HuH-7 (cell line): ENCODE data around the gene ZFR2.
A peak's percentile ranks its signal among the peaks of the same experiment; 100 is the strongest.

Source experiments
- DNase-seq: peaks from one replicate; pipeline ENCODE4 v3.0.0; 2011; ENCODE audit warnings: low spot score

The ZFR2 gene

DNA sequence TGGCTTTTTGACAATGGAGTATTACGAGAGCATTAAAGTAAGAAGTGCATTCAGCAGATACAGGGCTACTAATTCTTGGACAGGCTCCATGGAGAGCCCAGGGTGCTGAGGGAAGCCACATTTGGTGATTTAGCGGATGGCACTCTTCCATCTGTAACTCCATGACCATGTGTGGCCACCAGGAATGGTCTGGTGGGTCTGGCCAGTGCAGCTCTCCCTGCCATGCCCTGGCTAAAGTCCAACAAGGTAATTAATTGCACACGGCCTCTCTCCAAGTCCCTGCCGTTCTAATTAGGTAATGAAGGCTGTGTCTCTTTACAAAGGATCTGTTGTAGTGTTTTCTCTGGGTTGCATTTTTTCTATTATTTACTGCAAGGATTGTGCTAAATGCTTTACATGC is 4.3 kb upstream of the ZFR2 start:
- DNase-seq: no peak

DNA sequence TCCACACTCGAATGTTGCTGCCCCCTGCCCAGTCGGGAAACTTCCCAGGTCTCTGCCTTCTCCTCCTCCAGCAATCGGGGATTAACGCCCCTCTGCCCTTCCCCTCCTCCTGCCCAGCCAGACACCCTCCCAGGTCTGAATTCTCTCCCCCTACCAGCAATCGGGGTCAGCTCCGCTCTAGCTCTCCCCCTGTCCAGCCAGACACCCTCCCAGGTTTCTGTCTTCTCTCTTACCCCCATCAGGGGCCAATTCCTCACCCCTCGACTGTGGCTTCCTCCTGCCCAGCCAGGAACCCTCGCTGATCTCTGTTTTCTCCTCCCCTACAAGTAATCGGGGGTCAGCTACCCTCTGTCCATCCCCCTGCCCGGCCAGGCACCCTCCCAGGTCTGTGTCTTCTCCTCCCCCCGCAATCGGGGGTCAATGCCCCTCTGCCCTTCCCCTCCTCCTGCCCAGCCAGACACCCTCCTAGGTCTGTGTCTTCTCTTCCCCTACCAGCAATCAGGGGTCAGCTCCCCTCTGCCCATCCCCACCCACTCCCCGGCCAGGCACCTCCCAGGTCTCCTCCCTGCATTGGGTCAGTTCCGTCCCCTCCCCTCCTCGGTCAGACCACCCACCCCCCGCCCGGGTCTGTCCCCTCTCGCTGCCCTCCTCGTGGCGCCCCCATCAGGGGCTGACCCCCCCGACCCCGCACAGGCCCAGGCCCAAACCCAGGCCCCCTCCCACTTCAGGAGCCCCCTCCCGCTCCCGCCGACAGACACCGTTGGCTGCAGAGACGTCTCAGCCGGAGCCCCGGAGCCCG is 668 bp downstream of the ZFR2 start:
- DNase-seq: no peak

DNA sequence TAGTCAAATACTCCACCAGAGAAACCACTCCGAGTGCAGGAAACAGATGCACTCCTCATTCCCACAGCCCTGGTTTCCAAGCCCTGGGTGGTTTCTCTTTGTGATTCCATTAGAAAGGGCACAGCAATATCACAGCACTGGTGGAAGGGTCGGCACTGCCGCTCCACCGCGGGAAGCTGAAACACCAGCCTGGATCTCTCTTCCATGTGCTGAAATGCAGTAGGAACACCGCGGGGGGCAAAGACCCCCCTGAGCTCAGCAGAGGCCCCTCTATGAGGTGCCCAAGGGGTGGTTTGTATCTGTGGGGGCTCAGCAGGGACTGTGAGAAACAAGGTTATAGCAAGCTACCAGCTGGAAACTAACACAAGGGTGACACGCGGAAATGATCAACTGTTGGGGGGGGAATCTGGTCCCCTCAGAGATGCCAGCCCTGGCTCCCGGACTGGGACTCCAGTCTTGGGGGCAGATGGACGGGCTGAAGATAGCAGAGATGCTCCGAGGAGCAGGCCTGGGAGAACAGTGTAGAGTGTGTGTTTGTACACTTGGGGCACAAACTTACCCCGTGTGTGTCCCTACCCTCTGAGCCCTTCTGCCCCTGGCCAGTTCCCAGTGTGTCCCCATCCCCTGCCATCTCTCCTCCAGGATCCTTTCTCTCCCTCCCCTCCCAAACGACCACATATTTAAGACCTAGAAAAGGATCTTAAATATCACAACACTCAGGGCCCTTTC is 1.8 kb downstream of the ZFR2 start:
- no peak for DNase-seq

DNA sequence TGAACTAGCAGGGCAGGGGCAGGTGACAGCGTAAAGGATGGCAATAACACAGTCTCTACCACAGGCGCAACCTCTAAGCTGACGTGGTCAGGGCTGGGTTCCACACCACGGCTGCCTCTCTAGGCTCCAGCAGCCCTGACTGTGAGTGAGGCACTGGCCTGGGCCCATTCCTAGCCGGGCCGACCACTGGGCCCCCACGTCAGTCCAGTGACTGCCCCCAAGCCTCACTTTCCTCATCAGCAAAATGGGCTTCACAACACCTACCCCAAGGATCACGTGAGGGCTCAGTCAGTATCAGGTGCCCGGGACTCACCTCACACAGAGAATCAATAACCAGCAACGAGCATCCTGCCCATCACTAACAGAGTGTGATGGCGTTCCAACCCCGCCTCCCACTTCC is 5.2 kb downstream of the ZFR2 start:
- DNase-seq: no peak

DNA sequence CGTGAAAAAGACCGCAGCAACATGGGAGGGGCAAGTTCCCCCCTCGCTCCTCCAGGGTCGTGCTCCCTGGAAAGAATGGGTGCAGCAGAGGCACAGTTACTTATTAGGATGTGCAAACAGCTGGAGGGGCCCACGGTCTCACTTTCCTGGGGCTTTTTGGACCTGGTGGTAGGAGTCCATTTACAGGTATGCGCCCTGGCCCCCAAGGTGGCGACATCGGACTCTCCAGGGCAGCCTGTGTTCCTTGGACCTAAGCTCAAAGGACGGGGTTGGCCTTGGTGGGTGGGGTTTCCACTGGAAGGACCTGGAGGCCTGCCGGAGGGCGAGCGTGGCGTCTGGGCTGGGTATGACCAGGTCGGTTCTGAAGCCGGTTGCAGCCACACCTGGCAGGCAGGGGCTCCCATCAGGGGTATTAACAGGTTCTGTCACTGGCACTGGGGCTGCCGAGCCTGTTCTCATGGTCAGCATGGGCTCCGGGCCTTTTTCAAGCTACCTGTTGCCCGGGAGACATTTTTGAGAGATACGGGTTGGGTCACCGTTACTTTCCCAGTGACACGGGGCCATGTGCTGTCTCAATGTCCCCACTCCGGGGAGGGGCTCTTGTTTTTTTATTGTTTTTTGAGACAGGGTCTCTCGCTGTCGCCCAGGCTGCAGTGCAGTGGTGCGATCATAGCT is 5.9 kb downstream of the ZFR2 start:
- DNase-seq: no peak

DNA sequence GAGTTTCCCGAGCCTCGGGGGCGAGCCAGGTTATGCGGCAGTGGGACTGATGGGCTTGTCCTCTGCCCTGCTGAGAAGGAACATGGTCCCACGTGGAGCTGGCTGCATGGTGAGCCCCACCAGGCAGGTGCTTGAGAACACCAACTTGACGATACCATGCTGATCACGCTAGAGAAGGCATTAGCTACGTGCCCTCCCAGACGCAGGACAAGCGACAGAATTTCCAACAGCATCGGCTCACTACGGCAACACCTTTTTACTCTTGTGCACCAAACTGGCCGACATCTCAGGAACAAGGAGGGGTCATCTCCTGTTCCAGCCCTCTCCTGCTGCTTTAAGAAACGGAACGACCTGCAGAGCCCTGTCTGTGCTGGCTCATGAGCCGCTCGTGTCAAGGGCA is 8.3 kb downstream of the ZFR2 start:
- DNase-seq: no peak

DNA sequence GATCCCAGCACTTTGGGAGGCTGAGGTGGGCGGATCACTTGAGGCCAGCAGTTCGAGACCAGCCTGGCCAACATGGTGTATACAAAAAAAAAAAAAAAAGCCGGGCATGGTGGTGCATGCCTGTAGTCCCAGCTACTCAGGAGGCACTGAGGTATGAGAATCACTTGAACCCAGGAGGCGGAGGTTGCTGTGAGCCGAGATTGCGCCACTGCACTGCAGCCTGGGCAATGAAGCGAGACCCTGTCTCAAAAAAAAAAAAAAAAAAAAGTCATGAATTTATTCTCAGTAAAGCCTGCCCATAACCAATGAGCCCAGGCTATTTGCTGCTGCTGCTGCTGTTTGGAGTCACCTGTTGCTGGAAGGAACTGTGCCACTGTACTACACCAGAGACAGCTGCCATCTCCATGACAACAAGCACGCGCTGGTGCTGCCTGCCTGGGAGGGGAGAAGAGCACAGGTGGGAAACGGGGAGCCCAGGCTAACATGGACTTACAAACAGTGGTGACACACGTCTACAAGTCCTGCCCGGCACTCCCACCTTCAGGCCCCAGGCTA is 11.3 kb downstream of the ZFR2 start:
- DNase-seq: no peak

DNA sequence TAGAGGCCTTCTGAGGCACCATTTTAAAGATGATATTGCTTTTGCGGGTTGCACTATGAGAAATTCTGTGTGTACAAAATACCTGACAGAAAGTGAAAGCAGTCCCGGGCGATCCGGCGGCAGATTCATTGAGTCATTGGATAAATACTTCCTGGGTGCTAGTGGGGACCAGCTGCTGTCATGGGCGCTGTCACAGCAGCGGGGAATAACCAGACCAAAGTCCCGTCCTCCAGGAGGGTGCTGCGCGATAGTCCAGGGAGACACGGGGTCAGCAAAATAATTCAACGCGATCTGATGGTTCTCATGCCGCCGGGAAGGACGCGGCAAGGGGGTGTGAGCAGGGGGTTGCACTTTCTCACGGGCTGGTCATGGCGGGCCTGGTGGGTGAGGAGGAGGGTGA is 13.5 kb downstream of the ZFR2 start:
- DNase-seq: peak; percentile 35

DNA sequence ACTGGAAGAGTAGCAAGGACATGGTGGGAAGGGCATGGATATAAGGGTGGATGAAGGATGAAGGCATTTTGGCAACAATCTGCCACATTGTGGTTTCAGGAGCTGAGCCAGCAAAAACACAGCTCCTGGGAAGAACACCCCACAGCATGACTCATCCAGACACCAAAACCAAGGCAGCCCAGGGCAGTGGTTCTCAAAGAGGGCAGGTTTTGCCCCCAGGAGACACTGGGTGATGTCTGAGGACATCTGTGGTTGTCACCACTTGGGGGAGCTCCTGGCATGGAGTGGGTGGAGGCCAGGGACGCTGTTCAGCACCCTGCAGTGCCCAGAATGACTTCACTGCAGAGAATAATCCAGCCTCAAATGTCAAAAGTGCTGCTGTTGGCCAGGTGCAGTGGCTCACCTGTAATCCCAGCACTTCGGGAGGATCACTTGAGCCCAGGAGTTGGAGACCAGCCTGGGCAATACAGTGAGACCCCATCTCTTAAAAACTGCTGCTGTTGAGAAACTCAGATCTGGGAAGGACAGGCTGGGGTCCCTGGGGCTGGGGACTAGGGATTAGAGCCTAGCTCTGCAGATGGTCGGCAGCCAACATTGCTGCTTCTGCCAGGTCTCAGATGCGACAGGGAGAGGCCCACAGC is 16.1 kb downstream of the ZFR2 start:
- DNase-seq: peak; percentile 53

DNA sequence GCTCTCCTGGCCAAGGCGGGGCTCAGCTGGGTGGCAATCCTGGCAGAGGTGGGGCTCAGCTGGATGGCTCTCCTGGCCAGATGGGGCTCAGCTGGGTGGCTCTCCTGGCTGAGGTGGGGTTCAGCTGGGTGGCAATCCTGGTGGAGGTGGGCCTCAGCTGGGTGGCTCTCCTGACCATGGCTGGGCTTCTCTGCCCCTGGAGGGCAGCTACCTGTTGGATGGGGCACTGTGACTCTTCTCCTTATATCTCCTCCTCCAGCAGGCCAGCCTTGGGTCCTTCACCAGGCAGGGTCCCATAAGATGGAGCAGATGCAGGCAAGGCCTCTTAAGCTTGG is 16.7 kb downstream of the ZFR2 start:
- no peak for DNase-seq

DNA sequence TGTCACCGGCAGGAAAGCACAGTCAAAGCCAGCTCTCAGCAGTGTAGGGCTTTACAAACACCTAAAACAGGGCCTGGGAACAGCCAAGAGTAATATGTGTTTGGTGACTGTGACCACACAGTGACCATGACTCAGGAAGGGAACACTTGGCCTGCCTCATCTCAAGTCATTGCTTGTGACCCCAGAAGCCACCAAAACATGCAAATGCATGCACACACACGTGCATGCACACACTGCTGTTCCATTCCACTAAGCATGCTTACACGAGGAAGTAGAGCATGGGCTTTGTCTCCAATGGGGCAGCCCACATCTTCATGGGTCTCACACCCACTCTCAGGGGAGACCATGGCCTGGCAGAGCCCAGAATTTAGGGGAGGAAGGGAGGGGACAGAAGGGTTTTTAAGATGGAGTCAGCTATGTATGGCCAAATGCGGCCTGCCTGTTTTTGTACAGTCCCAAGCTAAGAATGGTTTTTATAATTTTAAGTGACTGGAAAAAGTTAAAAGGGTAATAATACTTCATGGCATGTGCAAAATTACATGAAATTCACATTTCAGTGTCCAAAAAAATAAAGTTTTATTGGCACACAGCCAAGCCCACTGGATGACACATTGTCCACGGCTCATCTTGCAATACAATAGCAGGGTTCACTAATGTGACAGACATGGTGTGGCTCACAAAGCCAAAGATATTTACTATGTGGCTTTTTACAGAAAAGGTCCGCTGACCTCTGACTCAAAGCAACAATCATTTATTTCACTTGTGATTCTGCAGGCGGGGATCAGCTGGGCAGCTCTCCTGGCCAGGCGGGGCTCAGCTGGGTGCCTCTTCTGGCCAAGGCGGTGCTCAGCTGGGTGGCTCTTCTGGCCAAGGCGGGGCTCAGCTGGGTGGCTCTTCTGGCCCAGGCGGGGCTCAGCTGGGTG is 17.3 kb downstream of the ZFR2 start:
- no peak for DNase-seq

DNA sequence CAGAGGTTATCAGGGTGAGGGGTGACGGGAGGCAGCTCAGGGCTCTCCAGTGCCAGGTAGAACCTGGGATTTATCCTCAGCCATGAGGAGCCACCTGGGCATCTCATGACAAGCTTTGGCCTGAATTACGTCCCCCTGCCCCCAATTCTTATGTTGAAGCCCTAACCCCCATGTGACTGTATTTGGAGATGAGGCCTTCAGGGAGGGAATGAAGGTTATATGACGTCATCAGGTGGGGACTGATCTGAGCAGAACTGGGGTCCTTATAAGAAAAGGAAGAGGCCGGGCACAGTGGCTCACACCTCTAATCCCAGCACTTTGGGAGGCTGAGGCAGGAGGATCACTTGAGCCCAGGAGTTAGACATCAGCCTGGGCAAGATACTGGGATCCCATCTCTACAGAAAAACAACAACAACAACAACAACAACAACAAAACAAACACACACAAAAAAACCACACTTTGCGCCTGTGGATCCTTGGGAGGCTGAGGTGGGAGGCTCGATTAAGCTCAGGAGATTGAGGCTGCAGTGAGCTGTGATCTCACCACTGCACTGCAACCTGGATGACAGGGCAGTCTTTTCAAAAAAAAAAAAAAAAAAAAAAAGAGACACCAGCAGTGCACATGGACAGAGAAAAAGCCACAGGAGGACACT is 18.4 kb downstream of the ZFR2 start:
- no peak for DNase-seq

DNA sequence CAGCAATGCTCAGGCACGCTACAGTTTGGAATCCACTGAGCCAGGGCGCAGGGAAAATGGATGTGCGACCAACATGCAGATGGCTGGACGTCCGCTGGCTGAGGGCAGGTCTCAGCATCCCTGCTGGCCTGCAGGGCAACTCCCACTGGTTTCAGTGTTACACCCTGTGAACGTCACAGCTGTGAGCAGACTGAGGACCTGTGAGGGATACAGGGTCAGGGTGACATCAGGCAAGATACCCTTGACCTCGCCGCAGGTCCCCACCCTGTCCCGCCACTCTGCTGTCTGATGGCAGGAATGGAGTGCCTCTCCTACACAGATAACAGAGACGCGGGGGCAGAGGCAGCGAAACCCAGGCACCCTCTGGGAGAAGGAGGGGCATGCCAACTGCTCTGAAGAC is 19.1 kb downstream of the ZFR2 start:
- DNase-seq: no peak

DNA sequence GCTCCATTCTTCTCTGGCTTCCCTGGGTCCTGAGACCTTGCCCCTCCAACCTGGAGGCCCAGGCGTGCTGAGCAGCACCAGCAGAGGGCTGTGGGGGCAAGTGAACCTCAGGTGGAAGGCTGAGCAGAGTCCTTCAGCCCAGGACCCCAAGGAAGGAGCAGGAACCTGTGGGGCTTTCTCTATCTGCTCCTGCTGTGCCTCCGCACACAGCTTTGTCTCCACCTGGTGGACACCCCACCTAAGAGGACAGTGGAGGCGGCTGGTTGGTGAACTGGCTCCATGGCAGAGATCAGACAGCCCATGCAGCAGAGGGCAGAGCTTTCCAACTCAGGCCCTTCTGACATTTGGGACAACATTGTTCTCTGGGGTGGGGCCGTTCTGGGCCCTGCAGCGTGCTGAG is 19.7 kb downstream of the ZFR2 start:
- DNase-seq: peak; percentile 85

DNA sequence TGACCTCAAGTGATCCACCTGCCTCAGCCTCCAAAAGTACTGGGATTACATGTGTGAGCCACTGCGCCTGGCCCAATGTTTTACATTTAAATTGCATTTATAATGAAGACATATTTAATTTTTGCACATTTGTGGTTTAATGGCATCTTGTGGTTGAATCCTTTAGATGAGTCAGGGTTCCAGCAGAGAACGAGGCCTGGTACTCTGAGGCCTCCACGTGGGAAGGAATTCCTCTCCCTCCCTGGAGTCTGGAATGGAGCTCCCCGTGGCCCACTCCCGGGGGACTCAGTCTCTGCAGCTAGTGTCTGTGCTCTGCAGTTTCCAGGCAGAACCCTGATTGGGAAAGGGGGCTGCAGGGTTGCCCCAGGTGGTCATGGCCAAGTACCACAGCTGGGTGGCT is 24.2 kb downstream of the ZFR2 start:
- no peak for DNase-seq

DNA sequence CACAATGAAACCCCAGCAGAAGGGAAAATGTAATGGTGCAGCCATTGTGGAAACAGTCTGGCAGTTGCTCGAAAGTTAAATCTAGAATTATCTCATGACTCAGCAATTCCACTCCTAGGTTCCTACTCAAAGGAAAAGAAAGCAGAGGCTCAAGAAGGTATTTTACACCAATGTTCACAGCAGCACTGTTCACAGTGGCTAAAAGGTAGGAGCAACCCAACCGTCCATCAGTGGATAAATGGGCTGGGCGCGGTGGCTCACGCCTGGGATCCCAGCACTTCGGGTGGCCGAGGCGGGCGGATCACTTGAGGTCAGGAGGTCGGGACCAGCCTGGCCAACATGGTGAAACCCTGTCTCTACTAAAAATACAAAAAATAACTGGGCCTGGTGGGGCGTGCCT is 25.9 kb downstream of the ZFR2 start:
- no peak for DNase-seq

DNA sequence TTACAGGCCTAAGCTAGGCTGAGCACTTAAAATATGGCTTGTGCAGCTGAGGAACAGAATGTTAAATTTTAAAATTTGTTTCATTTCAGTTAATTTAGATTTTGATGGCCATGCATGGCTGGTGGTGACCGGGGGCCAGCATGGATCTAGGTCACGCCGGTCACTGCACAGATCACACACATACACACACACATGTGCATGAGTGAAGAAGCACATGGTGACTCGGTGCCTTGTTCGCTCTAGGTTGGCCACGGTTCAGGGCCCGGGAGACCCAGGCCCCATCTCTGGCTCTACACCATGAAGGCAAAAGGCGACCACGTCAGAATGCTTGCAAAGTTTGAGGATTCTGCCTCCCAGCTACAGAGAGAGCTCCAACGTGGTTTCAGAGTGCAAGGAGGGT is 28.0 kb downstream of the ZFR2 start:
- no peak for DNase-seq

DNA sequence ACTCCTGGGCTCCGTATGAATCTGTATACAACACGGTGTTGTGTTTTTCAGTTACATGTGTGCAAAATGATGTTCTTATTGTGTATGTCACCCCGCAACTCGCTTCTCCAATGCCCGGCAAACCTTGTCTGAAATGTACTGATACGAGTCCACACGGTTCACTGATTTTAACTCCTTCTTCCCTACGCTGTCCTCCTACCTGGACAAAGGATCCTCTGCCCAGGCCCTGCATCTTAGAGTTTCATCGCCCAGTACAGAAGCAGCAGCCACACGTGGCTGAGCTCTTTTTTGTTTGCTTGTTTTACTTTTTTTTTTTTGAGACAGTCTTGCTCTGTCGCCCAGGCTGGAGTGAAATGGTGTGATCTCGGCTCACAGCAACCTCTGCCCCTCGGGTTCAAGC is 28.9 kb downstream of the ZFR2 start:
- DNase-seq: no peak

DNA sequence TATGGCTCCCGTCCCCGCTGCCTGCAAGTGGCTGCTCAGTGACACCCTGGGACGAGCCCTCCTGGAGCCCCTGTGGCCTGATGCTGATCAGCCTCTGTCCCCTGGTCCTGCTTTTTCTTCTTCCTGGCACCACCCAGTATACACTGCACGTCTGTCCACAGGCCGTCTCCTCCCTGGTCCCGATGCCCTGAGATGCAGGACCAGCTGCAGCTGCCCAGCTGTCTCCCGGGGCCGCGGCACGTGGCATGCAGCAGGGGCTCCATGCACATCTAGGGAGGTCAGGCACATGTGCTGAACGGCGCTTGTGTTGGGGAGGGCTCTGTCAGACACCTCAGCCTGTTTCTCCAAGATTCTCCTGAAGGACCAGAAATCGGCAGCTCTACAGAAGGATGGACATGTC is 30.2 kb downstream of the ZFR2 start:
- DNase-seq: no peak

DNA sequence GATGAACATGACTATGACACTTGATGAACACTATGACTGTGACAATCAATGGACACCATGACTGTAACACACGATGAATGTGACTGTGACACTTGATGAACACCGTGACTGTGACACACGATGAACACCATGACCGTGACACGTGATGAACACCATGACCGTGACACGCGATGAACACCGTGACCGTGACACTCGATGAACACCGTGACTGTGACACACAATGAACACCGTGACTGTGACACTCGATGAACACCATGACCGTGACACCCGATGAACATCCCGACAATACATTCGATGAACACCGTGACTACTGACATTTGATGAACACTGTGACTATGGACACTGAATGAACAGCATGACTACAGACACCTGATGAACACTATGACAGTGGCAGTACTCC is 30.9 kb downstream of the ZFR2 start:
- DNase-seq: no peak

DNA sequence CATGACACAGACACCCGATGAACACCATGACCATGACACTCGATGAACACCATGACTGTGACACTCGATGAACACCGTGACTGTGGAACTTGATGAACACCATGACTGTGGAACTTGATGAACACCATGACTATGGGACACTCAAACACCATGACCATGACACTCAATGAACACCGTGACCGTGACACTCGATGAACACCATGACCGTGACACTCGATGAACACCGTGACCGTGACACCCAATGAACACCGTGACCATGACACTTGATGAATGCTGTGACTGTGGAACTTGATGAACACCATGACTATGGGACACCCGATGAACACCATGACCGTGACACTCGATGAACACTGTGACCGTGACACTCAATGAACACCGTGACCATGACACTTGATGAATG is 31.5 kb downstream of the ZFR2 start:
- no peak for DNase-seq
